Hepatocyte (in vitro differentiated cells): ENCODE results near the gene CLK3. TPM values are rescaled to one million over a fixed set of nuclear protein-coding genes. Genes with fewer than 3 reads are reported as not detected.

Source experiments
- DNase-seq: peaks from one replicate; pipeline ENCODE4 v3.0.0-alpha.2; 2016; ENCODE audit warnings: low spot score
- H2AFZ ChIP-seq: fragments of 200-600 bp; sonication (generic); 2 replicates; pipeline ENCODE4 v1.6.0; 2016; ENCODE audit warnings: antibody characterized with exemption, mild to moderate bottlenecking
- H3K27ac ChIP-seq: fragments of 200-600 bp; sonication (generic); 2 replicates; pipeline ENCODE4 v1.5.1; 2016; ENCODE audit warnings: mild to moderate bottlenecking
- H3K27me3 ChIP-seq: fragments of 200-600 bp; sonication (generic); 2 replicates; pipeline ENCODE4 v1.6.1; 2016
- H3K36me3 ChIP-seq: fragments of 200-600 bp; sonication (generic); replicated peaks from 2 replicates; pipeline ENCODE4 v1.5.1; 2016; ENCODE audit warnings: low read depth; ENCODE audit not compliant: insufficient read depth
- H3K4me1 ChIP-seq: fragments of 200-600 bp; sonication (generic); 2 replicates; pipeline ENCODE4 v1.5.1; 2016; ENCODE audit warnings: mild to moderate bottlenecking, moderate library complexity; ENCODE audit not compliant: insufficient read depth
- H3K4me2 ChIP-seq: fragments of 200-600 bp; sonication (generic); 2 replicates; pipeline ENCODE4 v1.6.0; 2016
- H3K4me3 ChIP-seq: fragments of 200-600 bp; sonication (generic); 2 replicates; pipeline ENCODE4 v1.5.1; 2016; ENCODE audit warnings: mild to moderate bottlenecking
- H3K79me2 ChIP-seq: fragments of 200-600 bp; sonication (generic); 2 replicates; pipeline ENCODE4 v1.6.0; 2017; ENCODE audit warnings: mild to moderate bottlenecking
- H3K9me2 ChIP-seq: fragments of 200-600 bp; sonication (generic); replicated peaks from 2 replicates; pipeline ENCODE4 v1.6.0; 2017; ENCODE audit warnings: mild to moderate bottlenecking; ENCODE audit not compliant: insufficient read depth
- H3K9me3 ChIP-seq: fragments of 200-600 bp; sonication (generic); 2 replicates; pipeline ENCODE4 v1.5.1; 2016; ENCODE audit warnings: low read depth, mild to moderate bottlenecking
- H4K20me1 ChIP-seq: fragments of 200-600 bp; sonication (generic); 2 replicates; pipeline ENCODE4 v1.6.0; 2016; ENCODE audit warnings: mild to moderate bottlenecking; ENCODE audit not compliant: insufficient read depth, poor library complexity, severe bottlenecking
- EZH2 ChIP-seq: fragments of 200-600 bp; sonication (generic); IDR thresholded peaks from 2 replicates; pipeline ENCODE4 v1.6.1; 2016; ENCODE audit warnings: antibody characterized with exemption, mild to moderate bottlenecking, borderline replicate concordance
- EZH2phosphoT487 ChIP-seq: fragments of 200-600 bp; sonication (generic); IDR thresholded peaks from one replicate; pipeline ENCODE4 v1.6.1; 2018; ENCODE audit warnings: antibody characterized with exemption, mild to moderate bottlenecking, low read depth, moderate library complexity; ENCODE audit not compliant: unreplicated experiment, severe bottlenecking
- WGBS: methylation state at CpG from one replicate; pipeline ENCODE4 v1.1.6; 2016; ENCODE audit warnings: low lambda C conversion rate; ENCODE audit errors: missing lambda C conversion rate; 5-methylcytosine and 5-hydroxymethylcytosine counted together
- polyA plus RNA-seq: library from polyadenylated mRNA; unstranded; fragments of >200 nt; fragmentation: Nextera tagmentation; extraction: Ambion mirVana; gene quantifications from 2 replicates; pipeline ENCODE4 v1.2.1, GENCODE V29; 2016
- total RNA-seq: library from RNA; depleted of rRNA; stranded (reverse); fragments of >200 nt; gene quantifications from 2 replicates; pipeline ENCODE4 v1.2.3, GENCODE V29; 2014
- TF ChIP-seq, protein P1 (sequence below): fragments of 200-600 bp; sonication (generic); IDR thresholded peaks from 2 replicates; pipeline ENCODE4 v1.5.1; 2016; ENCODE audit warnings: antibody characterized with exemption, mild to moderate bottlenecking; ENCODE audit not compliant: poor library complexity

The CLK3 gene
- total and polyA plus RNA-seq, 2 experiments from 2014 or later, result 69.0 to 71.3 TPM

DNA sequence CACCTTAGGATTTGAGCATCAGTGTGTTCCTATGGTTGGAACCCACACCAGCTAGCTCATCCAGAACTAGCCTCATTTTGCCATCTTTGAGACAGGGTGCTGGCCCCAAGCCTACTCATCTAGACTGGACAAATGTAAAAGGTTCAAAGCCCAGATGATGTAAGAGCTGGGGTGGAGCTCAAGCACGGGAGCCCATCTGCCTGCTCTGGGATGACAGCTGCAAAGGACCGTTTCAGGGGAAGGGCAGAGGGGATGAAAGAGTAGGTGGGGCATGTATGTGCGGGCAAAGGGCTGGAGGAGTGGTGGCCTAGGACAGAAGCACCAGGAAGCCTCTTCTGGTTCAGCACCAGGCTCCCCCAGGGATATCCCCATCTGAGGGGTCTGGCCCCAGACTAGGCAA lies 15.8 kb downstream of the CLK3 start:
- Histone ChIP-seq H2AFZ (no peak overlapping the region), H3K27me3 (no peaks in the 10 kb centered on the region), H3K79me2 (no peaks in the 10 kb centered on the region), H4K20me1 (peaks cover 8% of the 10 kb centered on the region), H3K27ac (no peak overlapping the region), H3K4me1 (no peaks in the 10 kb centered on the region), H3K36me3 (no peaks in the 10 kb centered on the region), H3K4me3 (no peak overlapping the region), H3K9me3 (no peaks in the 10 kb centered on the region), H3K9me2 (no peaks in the 10 kb centered on the region), H3K4me2 (no peak overlapping the region)
- WGBS, result 62% methylated on average over 3 of the region's 3 CpGs
- no peak for DNase-seq
- TF ChIP-seq, protein P1, sequence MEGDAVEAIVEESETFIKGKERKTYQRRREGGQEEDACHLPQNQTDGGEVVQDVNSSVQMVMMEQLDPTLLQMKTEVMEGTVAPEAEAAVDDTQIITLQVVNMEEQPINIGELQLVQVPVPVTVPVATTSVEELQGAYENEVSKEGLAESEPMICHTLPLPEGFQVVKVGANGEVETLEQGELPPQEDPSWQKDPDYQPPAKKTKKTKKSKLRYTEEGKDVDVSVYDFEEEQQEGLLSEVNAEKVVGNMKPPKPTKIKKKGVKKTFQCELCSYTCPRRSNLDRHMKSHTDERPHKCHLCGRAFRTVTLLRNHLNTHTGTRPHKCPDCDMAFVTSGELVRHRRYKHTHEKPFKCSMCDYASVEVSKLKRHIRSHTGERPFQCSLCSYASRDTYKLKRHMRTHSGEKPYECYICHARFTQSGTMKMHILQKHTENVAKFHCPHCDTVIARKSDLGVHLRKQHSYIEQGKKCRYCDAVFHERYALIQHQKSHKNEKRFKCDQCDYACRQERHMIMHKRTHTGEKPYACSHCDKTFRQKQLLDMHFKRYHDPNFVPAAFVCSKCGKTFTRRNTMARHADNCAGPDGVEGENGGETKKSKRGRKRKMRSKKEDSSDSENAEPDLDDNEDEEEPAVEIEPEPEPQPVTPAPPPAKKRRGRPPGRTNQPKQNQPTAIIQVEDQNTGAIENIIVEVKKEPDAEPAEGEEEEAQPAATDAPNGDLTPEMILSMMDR, result no peak
- TF ChIP-seq EZH2phosphoT487 (no peak), EZH2 (no peak)

DNA sequence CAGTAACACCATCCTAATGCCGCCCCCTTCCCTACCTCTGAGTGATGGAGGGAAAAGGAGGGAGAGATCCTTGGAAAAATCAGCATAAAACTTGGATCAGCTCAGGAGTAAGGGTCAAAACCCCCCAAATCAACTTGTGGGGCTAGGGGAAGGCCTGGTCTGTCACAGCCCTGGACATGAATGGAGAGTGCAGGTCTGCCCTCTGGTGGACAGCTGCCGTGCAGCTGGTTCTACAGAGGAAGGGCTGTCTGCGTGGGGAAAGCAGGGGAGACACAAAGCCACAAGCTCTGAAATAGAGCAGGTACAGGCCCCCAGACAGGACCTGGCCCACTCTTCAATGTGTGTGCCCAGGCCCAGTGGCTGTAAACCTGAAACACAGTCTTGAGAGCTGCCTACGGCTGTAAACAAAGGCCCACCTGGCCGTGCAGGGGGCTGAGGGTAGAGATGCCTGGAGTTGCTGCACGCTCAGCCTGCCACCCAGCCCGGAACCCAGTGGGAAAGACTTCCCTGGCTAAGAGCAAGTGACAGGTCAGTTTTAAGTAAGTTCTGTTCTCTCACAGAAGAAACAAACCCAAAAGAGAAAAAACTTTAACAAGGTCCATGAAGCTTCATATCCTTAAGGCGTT lies 16.4 kb downstream of the CLK3 start:
- peak; percentile 82 for DNase-seq
- H3K27ac ChIP-seq, result no peak overlapping the region
- no peak for TF ChIP-seq EZH2
- TF ChIP-seq, protein P1, result peak; percentile 79
- no peak for TF ChIP-seq EZH2phosphoT487
- no peak overlapping the region for H3K4me3 ChIP-seq
- H3K4me2 ChIP-seq, result no peak overlapping the region
- no peaks in the 10 kb centered on the region for H3K9me2 ChIP-seq
- H3K79me2 ChIP-seq, result no peaks in the 10 kb centered on the region
- H3K27me3 ChIP-seq, result no peaks in the 10 kb centered on the region
- no peaks in the 10 kb centered on the region for H3K9me3 ChIP-seq
- H4K20me1 ChIP-seq, result peaks cover 8% of the 10 kb centered on the region
- no peak overlapping the region for H2AFZ ChIP-seq
- H3K4me1 ChIP-seq, result no peaks in the 10 kb centered on the region
- no peaks in the 10 kb centered on the region for H3K36me3 ChIP-seq
- 74% methylated on average over 8 of the region's 8 CpGs for WGBS

DNA sequence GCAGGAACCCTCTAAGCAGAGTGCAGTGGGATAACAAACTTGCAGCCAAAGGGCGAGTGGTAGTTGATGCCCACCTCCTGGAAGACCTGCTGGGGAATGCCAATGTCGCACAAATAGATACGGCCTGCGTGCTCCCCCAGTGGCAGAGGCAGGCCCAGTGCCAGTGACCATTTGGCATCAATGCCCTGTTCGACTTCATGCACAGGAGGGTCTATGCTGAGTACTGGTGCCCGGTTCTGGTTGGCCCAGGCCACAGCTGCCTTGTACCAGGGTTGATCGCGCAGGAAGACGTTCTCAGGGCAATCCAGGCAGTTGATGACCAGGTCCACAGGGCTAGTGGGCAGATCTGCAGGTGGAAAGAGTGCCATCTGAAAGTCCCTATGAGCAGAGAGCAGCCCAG lies 17.0 kb downstream of the CLK3 start:
- H3K27ac ChIP-seq, result no peak overlapping the region
- H4K20me1 ChIP-seq, result peaks cover 8% of the 10 kb centered on the region
- H3K9me3 ChIP-seq, result no peaks in the 10 kb centered on the region
- H3K27me3 ChIP-seq, result no peaks in the 10 kb centered on the region
- TF ChIP-seq EZH2phosphoT487 (no peak), EZH2 (no peak)
- TF ChIP-seq, protein P1, result no peak
- H3K9me2 ChIP-seq, result no peaks in the 10 kb centered on the region
- DNase-seq, result no peak
- WGBS, result 96% methylated on average over 9 of the region's 9 CpGs
- no peaks in the 10 kb centered on the region for H3K4me1 ChIP-seq
- no peak overlapping the region for H3K4me3 ChIP-seq
- H2AFZ ChIP-seq, result no peak overlapping the region
- no peaks in the 10 kb centered on the region for H3K79me2 ChIP-seq
- H3K36me3 ChIP-seq, result no peaks in the 10 kb centered on the region
- no peak overlapping the region for H3K4me2 ChIP-seq
